NCI-H510A (cell line): ENCODE data around the gene ZNF747.
A peak's percentile ranks its signal among the peaks of the same experiment; 100 is the strongest.
"Not testable (repeated sequence)": the region's sequence is repeated elsewhere in the genome, so short reads cannot be mapped to it uniquely, and the experiment has no call there.

Source experiments
- DNase-seq: peaks from one replicate; lab custom pipeline; 2025; lab: John Stamatoyannopoulos, UW

The ZNF747 gene

GRCh38 chr16:30557957-30558788 lies 23.5 kb upstream of the ZNF747 start, which contains the start of gene ZNF764:
TSS of gene ZNF764 (minus strand) at chr16:30558374. CDS start at chr16:30558182, 192 bp downstream.
- DNase-seq = peak; percentile 99

GRCh38 chr16:30557707-30557956 lies 23.0 kb upstream of the ZNF747 start:
- DNase-seq = no peak

GRCh38 chr16:30556125-30556473 lies 21.4 kb upstream of the ZNF747 start:
- no peak for DNase-seq

- DNase-seq = no peak
Observed at GRCh38 chr16:30555315-30556124, 20.9 kb upstream of the ZNF747 start.

- no peak for DNase-seq
Observed at GRCh38 chr16:30554557-30555314, 20.1 kb upstream of the ZNF747 start.

- no peak for DNase-seq
Observed at GRCh38 chr16:30553393-30553899, 18.8 kb upstream of the ZNF747 start.

- no peak for DNase-seq
Observed at GRCh38 chr16:30552956-30553355, 18.3 kb upstream of the ZNF747 start.

- no peak for DNase-seq
Observed at GRCh38 chr16:30551781-30552180, 17.1 kb upstream of the ZNF747 start.

- DNase-seq = no peak
Observed at GRCh38 chr16:30548416-30549253, 14.0 kb upstream of the ZNF747 start.

GRCh38 chr16:30546115-30546514 lies 11.5 kb upstream of the ZNF747 start:
- DNase-seq = no peak

GRCh38 chr16:30543067-30543466 lies 8.4 kb upstream of the ZNF747 start:
- no peak for DNase-seq

- no peak for DNase-seq
Observed at GRCh38 chr16:30541502-30542329, 7.1 kb upstream of the ZNF747 start.

GRCh38 chr16:30540916-30541464 lies 6.3 kb upstream of the ZNF747 start:
- DNase-seq = not testable (repeated sequence)

- DNase-seq = not testable (repeated sequence)
Observed at GRCh38 chr16:30539986-30540526, 5.4 kb upstream of the ZNF747 start.

GRCh38 chr16:30539000-30539964 lies 4.6 kb upstream of the ZNF747 start:
- no peak for DNase-seq

- DNase-seq = not testable (repeated sequence)
Observed at GRCh38 chr16:30536391-30537024, 1.9 kb upstream of the ZNF747 start.

GRCh38 chr16:30535777-30536190 lies 1.1 kb upstream of the ZNF747 start:
- DNase-seq = peak; percentile 65

- DNase-seq = peak; percentile 66
Observed at GRCh38 chr16:30535106-30535776, 583 bp upstream of the ZNF747 start.
